Ovary (tissue), 9 donors: ENCODE data around the gene GLI1. TPM values are rescaled to one million over a fixed set of nuclear protein-coding genes. Genes with fewer than 3 reads are reported as not detected.

ENCODE experiments used
- DNase-seq, 5 donors: peaks; one replicate each; pipeline ENCODE4 v3.0.0-alpha.2; 2019 to 2020
- H3K27ac ChIP-seq, 2 donors: fragments of 200-600 bp; one replicate each; pipeline versions ENCODE4 v1.5.1 to v1.8.0; 2019 to 2022
- H3K27me3 ChIP-seq: fragments of 200-600 bp; one replicate; pipeline ENCODE4 v1.8.0; 2022
- H3K36me3 ChIP-seq: fragments of 200-600 bp; sonication (generic); one replicate; pipeline ENCODE4 v1.5.1; 2019
- H3K4me1 ChIP-seq: one replicate; pipeline ENCODE4 v1.8.1; 2013; ENCODE audit warnings: mild to moderate bottlenecking, moderate library complexity; ENCODE audit not compliant: insufficient read depth
- H3K4me3 ChIP-seq: fragments of 200-600 bp; sonication (generic); one replicate; pipeline ENCODE4 v1.5.1; 2017
- H3K9me3 ChIP-seq, 2 donors: fragments of 200-600 bp in 1 of 2; sonication (generic) in 1 of 2; one replicate each; pipeline versions ENCODE4 v1.5.1 to v1.8.1; 2013 to 2019; ENCODE audit warnings: mild to moderate bottlenecking in 1 of 2, moderate library complexity in 1 of 2
- EP300 ChIP-seq: sonication (generic); formaldehyde crosslinking; IDR thresholded peaks from one replicate; pipeline ENCODE4 v1.6.1; 2017; ENCODE audit warnings: antibody characterized with exemption
- POLR2A ChIP-seq: fragments of 450-650 bp; IDR thresholded peaks from one replicate; pipeline ENCODE4 v1.6.1; 2017; ENCODE audit warnings: antibody characterized with exemption, mild to moderate bottlenecking, moderate library complexity
- WGBS, 3 donors: extraction: QIAGEN DNeasy Blood & Tissue Kit in 1 of 3; methylation state at CpG; one replicate each; pipeline versions ENCODE4 v1.1.5 to v1.1.7; 2013 to 2017; 5-methylcytosine and 5-hydroxymethylcytosine counted together
- intact Hi-C, 4 donors: fragments of 100-400 bp; cut with DNase I; formaldehyde crosslinking; loops; one replicate each; pipeline versions ENCODE4 v1.11.0 to v1.15.1; 2022 to 2023
- polyA plus RNA-seq, 2 donors: library from polyadenylated mRNA; stranded (reverse); fragments of 200-250 nt in 1 of 2; fragments of 350-450 nt in 1 of 2; fragmentation: Illumina TruSeq in 1 of 2; extraction: RNeasy Lipid Tissue Mini Kit (QIAGEN cat#74804) in 1 of 2; gene quantifications; one replicate each; pipeline ENCODE4 v1.2.3, GENCODE V29; 2013 to 2014
- total RNA-seq, 7 donors: library from RNA; depleted of rRNA in 2 of 7; stranded (reverse); fragments of >200 nt in 2 of 7; fragmentation: NEBNext Ultra II Directional in 3 of 7; extraction: Animal tissue kit (Norgen Biotek cat#: 25700) in 3 of 7; gene quantifications; one replicate each; pipeline versions ENCODE4 v1.1.0 to v1.2.4, GENCODE V29; 2016 to 2023
- TF ChIP-seq, protein P1 (sequence below), 3 donors: fragments of 450-650 bp in 2 of 3; fragments of 200-600 bp in 1 of 3; IDR thresholded peaks; one replicate each; pipeline versions ENCODE4 v1.5.1 to v1.8.0; 2016 to 2022; ENCODE audit warnings: antibody characterized with exemption in 3 of 3, mild to moderate bottlenecking in 1 of 3
- donor health status: DM: no; HTN: no; CAD: no; lungs with moderate emphysema.
- donor health status: DM: no; HTN: no; CAD: no.
- donor health status: Bipolar disorder and iron deficiency.
- donor health status: DM: yes; HTN: yes; CAD: no.
- donor health status: DM: no; HTN: no; CAD: no.
- donor health status: DM: yes; HTN: yes; CAD: no.

Gene GLI1
- total and polyA plus RNA-seq, 9 donors, result 0.48 to 4.1 (median 1.5) TPM; not detected in 1

DNA sequence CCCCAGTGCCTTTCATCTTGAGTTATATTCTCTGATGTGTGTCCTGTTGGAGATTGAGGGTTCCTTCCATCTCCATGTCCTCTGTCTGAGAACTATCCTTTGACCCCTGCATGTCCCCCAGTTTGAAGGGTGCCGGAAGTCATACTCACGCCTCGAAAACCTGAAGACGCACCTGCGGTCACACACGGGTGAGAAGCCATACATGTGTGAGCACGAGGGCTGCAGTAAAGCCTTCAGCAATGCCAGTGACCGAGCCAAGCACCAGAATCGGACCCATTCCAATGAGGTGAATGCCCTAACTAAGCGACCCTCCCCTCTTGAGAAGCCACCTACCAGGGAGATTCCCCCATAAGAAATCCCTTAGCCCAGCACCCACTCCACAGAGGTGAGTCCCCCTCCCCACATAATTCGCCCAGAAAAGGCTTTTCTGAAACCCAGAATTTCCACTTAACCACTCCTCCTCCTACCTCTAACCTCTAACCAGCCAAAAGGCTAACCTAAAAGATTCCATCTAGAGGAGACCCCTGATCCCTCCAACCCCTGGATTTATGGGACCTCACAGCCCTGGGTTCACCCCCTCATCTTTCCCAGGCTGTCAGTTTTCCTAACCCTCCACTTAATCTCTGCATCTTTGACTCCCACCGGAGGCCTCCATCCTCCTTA is 7.8 kb downstream of the GLI1 start:
- no peaks in the 10 kb centered on the region for H3K4me1 ChIP-seq
- DNase-seq, result no peak
- no peak for TF ChIP-seq POLR2A
- TF ChIP-seq, protein P1, sequence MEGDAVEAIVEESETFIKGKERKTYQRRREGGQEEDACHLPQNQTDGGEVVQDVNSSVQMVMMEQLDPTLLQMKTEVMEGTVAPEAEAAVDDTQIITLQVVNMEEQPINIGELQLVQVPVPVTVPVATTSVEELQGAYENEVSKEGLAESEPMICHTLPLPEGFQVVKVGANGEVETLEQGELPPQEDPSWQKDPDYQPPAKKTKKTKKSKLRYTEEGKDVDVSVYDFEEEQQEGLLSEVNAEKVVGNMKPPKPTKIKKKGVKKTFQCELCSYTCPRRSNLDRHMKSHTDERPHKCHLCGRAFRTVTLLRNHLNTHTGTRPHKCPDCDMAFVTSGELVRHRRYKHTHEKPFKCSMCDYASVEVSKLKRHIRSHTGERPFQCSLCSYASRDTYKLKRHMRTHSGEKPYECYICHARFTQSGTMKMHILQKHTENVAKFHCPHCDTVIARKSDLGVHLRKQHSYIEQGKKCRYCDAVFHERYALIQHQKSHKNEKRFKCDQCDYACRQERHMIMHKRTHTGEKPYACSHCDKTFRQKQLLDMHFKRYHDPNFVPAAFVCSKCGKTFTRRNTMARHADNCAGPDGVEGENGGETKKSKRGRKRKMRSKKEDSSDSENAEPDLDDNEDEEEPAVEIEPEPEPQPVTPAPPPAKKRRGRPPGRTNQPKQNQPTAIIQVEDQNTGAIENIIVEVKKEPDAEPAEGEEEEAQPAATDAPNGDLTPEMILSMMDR (IDR thresholded peaks at IDR 0.05), result no peak
- TF ChIP-seq EP300, result no peak
- WGBS, 3 donors, result 87 to 94% (median 91%) methylated on average over 12 of the region's 12 CpGs
- no peak overlapping the region for H3K4me3 ChIP-seq
- no peaks in the 10 kb centered on the region for H3K9me3 ChIP-seq
- no peak overlapping the region for H3K27ac ChIP-seq
- no peaks in the 10 kb centered on the region for H3K27me3 ChIP-seq
- no peaks in the 10 kb centered on the region for H3K36me3 ChIP-seq
- intact Hi-C loops, result no loop called here

DNA sequence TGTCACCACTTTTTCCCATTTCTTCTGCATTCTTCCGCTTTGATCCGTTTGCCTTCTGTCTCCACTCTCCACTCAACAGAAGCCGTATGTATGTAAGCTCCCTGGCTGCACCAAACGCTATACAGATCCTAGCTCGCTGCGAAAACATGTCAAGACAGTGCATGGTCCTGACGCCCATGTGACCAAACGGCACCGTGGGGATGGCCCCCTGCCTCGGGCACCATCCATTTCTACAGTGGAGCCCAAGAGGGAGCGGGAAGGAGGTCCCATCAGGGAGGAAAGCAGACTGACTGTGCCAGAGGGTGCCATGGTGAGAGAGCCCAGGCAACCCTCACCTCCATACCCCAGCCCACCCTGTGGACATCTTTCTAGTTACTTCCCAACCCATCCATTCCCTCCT is 8.3 kb downstream of the GLI1 start:
- no peak for TF ChIP-seq EP300
- TF ChIP-seq POLR2A, result no peak
- TF ChIP-seq, protein P1 (IDR thresholded peaks at IDR 0.05), result no peak

DNA sequence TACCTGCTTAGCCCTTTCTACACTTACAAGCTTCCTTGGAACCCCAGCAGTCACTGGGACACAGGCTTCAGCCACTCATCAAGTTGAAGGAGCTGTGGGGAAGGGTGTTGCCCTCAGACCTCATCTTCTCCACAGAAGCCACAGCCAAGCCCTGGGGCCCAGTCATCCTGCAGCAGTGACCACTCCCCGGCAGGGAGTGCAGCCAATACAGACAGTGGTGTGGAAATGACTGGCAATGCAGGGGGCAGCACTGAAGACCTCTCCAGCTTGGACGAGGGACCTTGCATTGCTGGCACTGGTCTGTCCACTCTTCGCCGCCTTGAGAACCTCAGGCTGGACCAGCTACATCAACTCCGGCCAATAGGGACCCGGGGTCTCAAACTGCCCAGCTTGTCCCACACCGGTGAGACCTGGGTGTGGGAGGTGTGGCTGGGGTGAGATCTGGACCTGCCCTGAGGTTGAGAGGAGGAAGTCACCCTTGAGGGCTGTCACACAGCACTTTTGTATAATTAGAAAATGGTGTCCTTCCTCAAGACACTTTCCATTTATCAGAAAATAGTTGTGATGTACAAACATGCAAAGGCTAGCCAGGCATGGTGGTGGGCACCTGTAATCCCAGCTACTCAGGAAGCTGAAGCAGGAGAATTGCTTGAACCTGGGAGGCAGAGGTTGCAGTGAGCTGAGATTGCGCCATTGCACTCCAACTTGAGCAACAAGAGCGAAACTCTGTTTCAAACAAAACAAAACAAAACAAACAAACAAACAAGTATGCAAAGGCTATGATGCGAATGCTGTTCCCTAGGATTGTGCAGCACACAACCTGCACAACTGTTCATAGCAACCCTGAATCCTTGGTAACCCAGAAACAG is 9.9 kb downstream of the GLI1 start:
- no peak overlapping the region for H3K4me3 ChIP-seq
- intact Hi-C loops, result no loop called here
- H3K9me3 ChIP-seq, result no peaks in the 10 kb centered on the region
- WGBS, 3 donors, result 86 to 87% (median 86%) methylated on average over 10 of the region's 10 CpGs
- H3K4me1 ChIP-seq, result no peaks in the 10 kb centered on the region
- TF ChIP-seq, protein P1 (IDR thresholded peaks at IDR 0.05), result no peak
- TF ChIP-seq POLR2A, result no peak
- TF ChIP-seq EP300, result no peak
- no peak for DNase-seq
- no peaks in the 10 kb centered on the region for H3K27me3 ChIP-seq
- no peaks in the 10 kb centered on the region for H3K36me3 ChIP-seq
- H3K27ac ChIP-seq, result no peak overlapping the region

More for the DNA sequence above, 8.3 kb downstream of the GLI1 start:
- no peak overlapping the region for H3K27ac ChIP-seq
- WGBS, 3 donors, result 83 to 92% (median 83%) methylated on average over 11 of the region's 11 CpGs
- H3K9me3 ChIP-seq, result no peaks in the 10 kb centered on the region
- no peaks in the 10 kb centered on the region for H3K27me3 ChIP-seq
- H3K4me3 ChIP-seq, result no peak overlapping the region
- no peaks in the 10 kb centered on the region for H3K4me1 ChIP-seq
- no peaks in the 10 kb centered on the region for H3K36me3 ChIP-seq
- no peak for DNase-seq
- intact Hi-C loops, result no loop called here

DNA sequence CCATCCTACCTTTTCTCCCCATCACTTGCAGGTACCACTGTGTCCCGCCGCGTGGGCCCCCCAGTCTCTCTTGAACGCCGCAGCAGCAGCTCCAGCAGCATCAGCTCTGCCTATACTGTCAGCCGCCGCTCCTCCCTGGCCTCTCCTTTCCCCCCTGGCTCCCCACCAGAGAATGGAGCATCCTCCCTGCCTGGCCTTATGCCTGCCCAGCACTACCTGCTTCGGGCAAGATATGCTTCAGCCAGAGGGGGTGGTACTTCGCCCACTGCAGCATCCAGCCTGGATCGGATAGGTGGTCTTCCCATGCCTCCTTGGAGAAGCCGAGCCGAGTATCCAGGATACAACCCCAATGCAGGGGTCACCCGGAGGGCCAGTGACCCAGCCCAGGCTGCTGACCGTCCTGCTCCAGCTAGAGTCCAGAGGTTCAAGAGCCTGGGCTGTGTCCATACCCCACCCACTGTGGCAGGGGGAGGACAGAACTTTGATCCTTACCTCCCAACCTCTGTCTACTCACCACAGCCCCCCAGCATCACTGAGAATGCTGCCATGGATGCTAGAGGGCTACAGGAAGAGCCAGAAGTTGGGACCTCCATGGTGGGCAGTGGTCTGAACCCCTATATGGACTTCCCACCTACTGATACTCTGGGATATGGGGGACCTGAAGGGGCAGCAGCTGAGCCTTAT is 10.8 kb downstream of the GLI1 start:
- no peaks in the 10 kb centered on the region for H3K27me3 ChIP-seq
- WGBS, 3 donors, result 89 to 95% (median 91%) methylated on average over 14 of the region's 14 CpGs
- H3K4me3 ChIP-seq, result no peak overlapping the region
- H3K4me1 ChIP-seq, result no peaks in the 10 kb centered on the region
- H3K36me3 ChIP-seq, result no peaks in the 10 kb centered on the region
- no peak overlapping the region for H3K27ac ChIP-seq
- H3K9me3 ChIP-seq, result no peaks in the 10 kb centered on the region
- intact Hi-C loops, result no loop called here
- TF ChIP-seq EP300 (no peak), POLR2A (no peak)
- TF ChIP-seq, protein P1 (IDR thresholded peaks at IDR 0.05), result no peak
- no peak for DNase-seq
